ENCODE measurements around the gene FUOM. TPM values are rescaled to one million over a fixed set of nuclear protein-coding genes. Genes with fewer than 3 reads are reported as not detected.

Gene FUOM
- total RNA-seq, 1 experiment from 2014 or later = 33.3 TPM

DNA sequence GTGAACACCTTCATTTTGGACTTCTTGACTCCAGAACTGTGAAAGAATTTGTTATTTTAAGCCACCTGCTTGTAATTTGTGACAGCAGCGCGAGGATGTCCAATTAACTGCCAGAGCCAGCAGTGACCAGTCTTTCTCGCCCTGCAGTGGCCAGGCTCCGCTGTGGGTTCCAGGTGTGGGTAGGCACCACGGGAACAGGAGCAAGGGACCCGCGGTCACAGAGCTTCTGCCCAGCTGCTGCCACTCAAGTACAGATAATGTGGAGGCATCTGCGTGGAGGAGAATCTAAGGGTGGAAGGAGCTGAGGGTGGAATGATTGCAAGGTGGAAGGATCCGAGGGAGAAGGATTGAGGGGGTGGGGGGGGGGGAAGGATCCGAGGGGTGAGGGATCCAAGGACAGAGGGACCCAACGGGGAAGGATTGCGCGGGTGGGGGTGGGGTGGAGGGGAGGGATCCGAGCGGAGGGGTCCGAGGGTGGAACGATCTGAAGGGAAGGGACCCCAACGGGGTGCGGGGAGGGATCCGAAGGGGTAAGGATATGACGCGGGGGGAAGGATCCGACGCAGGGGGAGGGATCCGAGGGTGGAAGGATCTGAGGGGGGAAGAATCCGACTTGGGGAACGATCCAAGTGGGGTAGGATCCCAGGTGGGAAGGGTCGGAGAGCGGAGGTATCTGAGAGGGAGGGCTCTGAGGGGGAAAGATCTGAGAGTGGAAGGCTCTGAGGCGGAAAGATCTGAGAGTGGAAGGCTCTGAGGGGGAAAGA is 24.7 kb downstream of the FUOM start:
- POLR2A ChIA-PET (ENCODE audit: unreplicated experiment) = no interaction called here
- Histone ChIP-seq H3K4me2 (ENCODE audit: low read length) (no peak overlapping the region), H3K4me1 (ENCODE audit: insufficient read depth, low read length) (peaks cover under 1% of the 10 kb centered on the region), H3K9ac (ENCODE audit: low read length) (no peak overlapping the region), H3K9me2 (replicated peaks; ENCODE audit: low read length) (no peaks in the 10 kb centered on the region), H3F3A (ENCODE audit: low read length, unreplicated experiment) (no peaks in the 10 kb centered on the region), H2AFZ (ENCODE audit: low read length) (no peak overlapping the region), H3K36me3 (ENCODE audit: low read depth, low read length) (no peaks in the 10 kb centered on the region), H3K9me3 (ENCODE audit: low read length) (no peaks in the 10 kb centered on the region), H3K79me2 (ENCODE audit: low read length) (no peaks in the 10 kb centered on the region), H3K27me3 (ENCODE audit: low read length) (peaks cover 31% of the 10 kb centered on the region), H3K27ac (ENCODE audit: low read length) (no peak overlapping the region), H3K4me3 (ENCODE audit: low read length) (no peak overlapping the region), H4K20me1 (ENCODE audit: low read length) (no peaks in the 10 kb centered on the region)
- intact Hi-C loops (cut with micrococcal nuclease) = no loop called here
- CTCF ChIA-PET = no interaction called here
- DNase-seq (no peak), ATAC-seq (no peak)
- no TSS peak for BruUV-seq (replicated peaks)
- TF ChIP-seq EZH2phosphoT487 (IDR thresholded peaks at IDR 0.05; ENCODE audit: borderline replicate concordance, low read length) (no peak), EZH2 (IDR thresholded peaks at IDR 0.05; ENCODE audit: low read length, unreplicated experiment) (no peak)
- TF ChIP-seq, protein P1, sequence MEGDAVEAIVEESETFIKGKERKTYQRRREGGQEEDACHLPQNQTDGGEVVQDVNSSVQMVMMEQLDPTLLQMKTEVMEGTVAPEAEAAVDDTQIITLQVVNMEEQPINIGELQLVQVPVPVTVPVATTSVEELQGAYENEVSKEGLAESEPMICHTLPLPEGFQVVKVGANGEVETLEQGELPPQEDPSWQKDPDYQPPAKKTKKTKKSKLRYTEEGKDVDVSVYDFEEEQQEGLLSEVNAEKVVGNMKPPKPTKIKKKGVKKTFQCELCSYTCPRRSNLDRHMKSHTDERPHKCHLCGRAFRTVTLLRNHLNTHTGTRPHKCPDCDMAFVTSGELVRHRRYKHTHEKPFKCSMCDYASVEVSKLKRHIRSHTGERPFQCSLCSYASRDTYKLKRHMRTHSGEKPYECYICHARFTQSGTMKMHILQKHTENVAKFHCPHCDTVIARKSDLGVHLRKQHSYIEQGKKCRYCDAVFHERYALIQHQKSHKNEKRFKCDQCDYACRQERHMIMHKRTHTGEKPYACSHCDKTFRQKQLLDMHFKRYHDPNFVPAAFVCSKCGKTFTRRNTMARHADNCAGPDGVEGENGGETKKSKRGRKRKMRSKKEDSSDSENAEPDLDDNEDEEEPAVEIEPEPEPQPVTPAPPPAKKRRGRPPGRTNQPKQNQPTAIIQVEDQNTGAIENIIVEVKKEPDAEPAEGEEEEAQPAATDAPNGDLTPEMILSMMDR (conservative IDR thresholded peaks at IDR 0.05; ENCODE audit: low read depth, low read length) = no peak

DNA sequence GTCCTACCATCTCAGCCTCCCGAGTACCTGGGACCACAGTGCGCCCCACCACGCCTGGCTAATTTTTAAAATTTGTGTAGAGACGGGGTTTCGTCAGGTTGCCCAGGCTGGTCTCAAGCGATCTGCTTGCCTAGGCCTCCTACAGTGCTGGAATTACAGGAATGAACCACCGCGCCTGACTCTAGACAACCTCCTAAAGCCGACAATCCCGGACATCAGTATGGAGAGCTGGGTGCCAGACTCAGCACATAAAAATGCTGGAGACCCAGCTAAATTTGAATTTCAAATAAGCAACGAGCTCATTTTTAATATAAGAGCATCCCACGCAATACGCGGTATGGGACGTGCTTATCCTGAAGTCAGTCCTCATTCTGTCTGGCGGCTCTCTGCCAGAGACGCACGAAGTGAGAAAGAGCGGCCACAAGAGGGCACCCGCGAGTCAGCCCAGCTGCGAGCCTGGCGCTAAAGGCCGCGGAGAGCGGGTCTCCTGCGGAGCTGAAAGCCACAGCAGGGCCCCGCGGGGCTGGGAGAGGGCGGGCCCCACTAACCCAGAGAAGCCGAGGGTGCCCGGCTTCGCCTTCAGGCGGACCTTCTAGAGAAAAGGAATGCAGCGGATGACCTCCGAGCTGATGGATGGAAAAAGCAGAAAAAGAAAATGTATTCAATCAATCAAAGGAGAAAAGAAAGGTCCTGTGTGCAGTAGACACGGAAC is 28.2 kb downstream of the FUOM start:
- peak overlapping the region; percentile 60 for H3K4me3 ChIP-seq (ENCODE audit: low read length)
- H3K36me3 ChIP-seq (ENCODE audit: low read depth, low read length) = no peaks in the 10 kb centered on the region
- POLR2A ChIA-PET (ENCODE audit: unreplicated experiment) = no interaction called here
- peaks cover 14% of the 10 kb centered on the region for H3K27me3 ChIP-seq (ENCODE audit: low read length)
- no peaks in the 10 kb centered on the region for H3K9me2 ChIP-seq (replicated peaks; ENCODE audit: low read length)
- CTCF ChIA-PET = interaction anchor here (0.6 kb wide), 1 partner anchor 14 kb away, joined by 4 read pairs; no protein-coding TSS in a partner anchor
- peak overlapping the region; percentile 47; the same call in 1 of the 2 replicates for H2AFZ ChIP-seq (ENCODE audit: low read length)
- no peak for TF ChIP-seq EZH2phosphoT487 (IDR thresholded peaks at IDR 0.05; ENCODE audit: borderline replicate concordance, low read length)
- TF ChIP-seq, protein P1 (conservative IDR thresholded peaks at IDR 0.05; ENCODE audit: low read depth, low read length) = peak; percentile 84
- no peak overlapping the region for H3K27ac ChIP-seq (ENCODE audit: low read length)
- no peaks in the 10 kb centered on the region for H3K79me2 ChIP-seq (ENCODE audit: low read length)
- ATAC-seq = peak; percentile 83
- H3K9ac ChIP-seq (ENCODE audit: low read length) = no peak overlapping the region
- peaks cover 15% of the 10 kb centered on the region for H3K4me1 ChIP-seq (ENCODE audit: insufficient read depth, low read length)
- peak overlapping the region; percentile 82 for H3K4me2 ChIP-seq (ENCODE audit: low read length)
- H3F3A ChIP-seq (ENCODE audit: low read length, unreplicated experiment) = peaks cover 4% of the 10 kb centered on the region
- no TSS peak for BruUV-seq (replicated peaks)
- H3K9me3 ChIP-seq (ENCODE audit: low read length) = no peaks in the 10 kb centered on the region
- no peaks in the 10 kb centered on the region for H4K20me1 ChIP-seq (ENCODE audit: low read length)
- DNase-seq = peak; percentile 87
- intact Hi-C loops (cut with micrococcal nuclease) = loop anchor here (10.0 kb wide), 1 partner anchor 175 kb away; no protein-coding TSS in a partner anchor
